ENCODE measurements around the gene NDUFAF2. TPM values are rescaled to one million over a fixed set of nuclear protein-coding genes. Genes with fewer than 3 reads are reported as not detected.
A peak's percentile ranks its signal among the peaks of the same experiment; 100 is the strongest.

Gene NDUFAF2
- total and polyA plus RNA-seq, 2 of the 13 experiments (the other 11 are each of a cell fraction or from before 2014, with no cell fraction given): 34.0 to 78.4 TPM

GRCh38 chr5:60944904-60945812 is at the start of gene NDUFAF2, which contains the start of gene ERCC8 (continued):
- no peak for TF ChIP-seq ZBTB34 (CRISPR knock-in tag; IDR thresholded peaks at IDR 0.05)
- TF ChIP-seq ZNF414 (CRISPR knock-in tag; IDR thresholded peaks at IDR 0.05): 0 out of 2 replicates have a peak, but pooled peaks have one; percentile 38
- no peak for TF ChIP-seq HNRNPL (IDR thresholded peaks at IDR 0.05; ENCODE audit: low read depth, low read length)
- TF ChIP-seq ARNTL (CRISPR knock-in tag; IDR thresholded peaks at IDR 0.05): 0 out of 2 replicates have a peak, but pooled peaks have one; percentile 42
- no peak for TF ChIP-seq ZNF720 (CRISPR knock-in tag; IDR thresholded peaks at IDR 0.05)
- no peak for TF ChIP-seq ZSCAN12 (CRISPR knock-in tag; IDR thresholded peaks at IDR 0.05)
- TF ChIP-seq MEIS1 (CRISPR knock-in tag; IDR thresholded peaks at IDR 0.05; ENCODE audit: borderline replicate concordance): 0 out of 2 replicates have a peak, but pooled peaks have one; percentile 45
- TF ChIP-seq NFIB (CRISPR knock-in tag; IDR thresholded peaks at IDR 0.05; ENCODE audit: borderline replicate concordance): no peak
- no peak for TF ChIP-seq MAFG (CRISPR knock-in tag; IDR thresholded peaks at IDR 0.05)
- no peak for TF ChIP-seq E2F2 (CRISPR knock-in tag; IDR thresholded peaks at IDR 0.05; ENCODE audit: borderline replicate concordance)
- TF ChIP-seq NR3C1 (CRISPR knock-in tag; IDR thresholded peaks at IDR 0.05): no peak
- no peak for TF ChIP-seq ADNP (CRISPR knock-in tag; IDR thresholded peaks at IDR 0.05)
- no peak for TF ChIP-seq CHD4 (IDR thresholded peaks at IDR 0.05; ENCODE audit: borderline replicate concordance, low read length)
- TF ChIP-seq FLYWCH1 (CRISPR knock-in tag; IDR thresholded peaks at IDR 0.05): 0 out of 2 replicates have a peak, but pooled peaks have one; percentile 29
- TF ChIP-seq JARID2 (CRISPR knock-in tag; IDR thresholded peaks at IDR 0.05; ENCODE audit: insufficient replicate concordance): no peak
- TF ChIP-seq GTF3A (CRISPR knock-in tag; conservative IDR thresholded peaks at IDR 0.05): no peak
- 0 out of 2 replicates have a peak, but pooled peaks have one; percentile 27 for TF ChIP-seq ZNF761 (CRISPR knock-in tag; conservative IDR thresholded peaks at IDR 0.05)
- no peak for TF ChIP-seq MIXL1 (CRISPR knock-in tag; IDR thresholded peaks at IDR 0.05)
- no peak for TF ChIP-seq ZBTB8A (CRISPR knock-in tag; IDR thresholded peaks at IDR 0.05; ENCODE audit: borderline replicate concordance, low read depth)
- TF ChIP-seq GZF1 (CRISPR knock-in tag; IDR thresholded peaks at IDR 0.05): no peak
- no peak for TF ChIP-seq TSC22D2 (CRISPR knock-in tag; IDR thresholded peaks at IDR 0.05; ENCODE audit: borderline replicate concordance)
- peak; percentile 74; the same call in 1 of the 2 replicates for TF ChIP-seq BATF2 (CRISPR knock-in tag; IDR thresholded peaks at IDR 0.05)
- no peak for TF ChIP-seq ELF4 (CRISPR knock-in tag; IDR thresholded peaks at IDR 0.05; ENCODE audit: borderline replicate concordance)
- no peak for TF ChIP-seq ZNF737 (CRISPR knock-in tag; IDR thresholded peaks at IDR 0.05; ENCODE audit: borderline replicate concordance)
- no peak for TF ChIP-seq RXRA (CRISPR knock-in tag; IDR thresholded peaks at IDR 0.05)
- TF ChIP-seq FOXK2 (IDR thresholded peaks at IDR 0.05): no peak
